Spinal cord (tissue), 10 donors: Measurements from ENCODE around the gene PPP1R9A. TPM values are rescaled to one million over a fixed set of nuclear protein-coding genes. Genes with fewer than 3 reads are reported as not detected.
A peak's percentile ranks its signal among the peaks of the same experiment; 100 is the strongest.

Experiments used
- DNase-seq, 6 donors: peaks; one replicate each; pipeline versions ENCODE4 v3.0.0 to v3.0.0-alpha.2; 2013 to 2015; ENCODE audit warnings: low spot score in 6 of 6, low read depth in 4 of 6
- H3K27ac ChIP-seq: one replicate; pipeline ENCODE4 v1.5.1; 2013; ENCODE audit warnings: low read depth, low read length, control low read depth
- H3K27me3 ChIP-seq: one replicate; pipeline ENCODE4 v1.6.1; 2013; ENCODE audit warnings: low read length; ENCODE audit not compliant: control insufficient read depth, insufficient read depth
- H3K36me3 ChIP-seq: one replicate; pipeline ENCODE4 v1.6.1; 2013; ENCODE audit warnings: low read length; ENCODE audit not compliant: control insufficient read depth, insufficient read depth
- H3K4me1 ChIP-seq: one replicate; pipeline ENCODE4 v1.6.1; 2013; ENCODE audit warnings: low read length; ENCODE audit not compliant: control insufficient read depth, insufficient read depth
- H3K4me3 ChIP-seq: one replicate; pipeline ENCODE4 v1.5.1; 2013; ENCODE audit warnings: low read depth, low read length, control low read depth
- H3K9me3 ChIP-seq: one replicate; pipeline ENCODE4 v1.6.1; 2013; ENCODE audit warnings: low read length; ENCODE audit not compliant: control insufficient read depth, insufficient read depth
- WGBS: methylation state at CpG from one replicate; pipeline ENCODE4 v1.1.5; 2013; ENCODE audit warnings: missing lambda C conversion rate; ENCODE audit not compliant: insufficient coverage; 5-methylcytosine and 5-hydroxymethylcytosine counted together
- polyA plus RNA-seq, 2 donors: library from polyadenylated mRNA; unstranded; fragments of 120-200 nt; gene quantifications; one replicate each; pipeline ENCODE4 v1.2.1, GENCODE V29; 2013; ENCODE audit not compliant: insufficient read length in 2 of 2
- small RNA-seq: library from RNA; depleted of rRNA; stranded (forward); fragments of <200 nt; gene quantifications from one replicate; pipeline ENCODE3, GENCODE V24; 2014; ENCODE audit warnings: low replicate concordance
- total RNA-seq, 2 donors: library from RNA; depleted of rRNA in 1 of 2; stranded (reverse); fragments of 120-200 nt in 1 of 2; fragments of >200 nt in 1 of 2; gene quantifications; one replicate each; pipeline versions ENCODE4 v1.2.3 to v1.2.4, GENCODE V29; 2013 to 2014
- donor health status: healthy.

The PPP1R9A gene
- total and polyA plus RNA-seq, 4 donors = 23.4 to 69.9 (median 38.0) TPM

- no peak for DNase-seq
- 100% methylated on average over 3 of the region's 3 CpGs for WGBS
Observed at GRCh38 chr7:95338832-95339231, 431.4 kb downstream of the PPP1R9A start.

GRCh38 chr7:95340491-95340890 is 433.1 kb downstream of the PPP1R9A start:
- 100% methylated on average over 1 of the region's 2 CpGs for WGBS
- H3K36me3 ChIP-seq = no peaks in the 10 kb centered on the region

More at GRCh38 chr7:95338832-95339231, 431.4 kb downstream of the PPP1R9A start:
- H3K4me1 ChIP-seq = no peaks in the 10 kb centered on the region
- H3K9me3 ChIP-seq = peaks cover under 1% of the 10 kb centered on the region
- H3K27ac ChIP-seq = no peak overlapping the region
- no peaks in the 10 kb centered on the region for H3K27me3 ChIP-seq
- no peak overlapping the region for H3K4me3 ChIP-seq
- H3K36me3 ChIP-seq = no peaks in the 10 kb centered on the region

GRCh38 chr7:95342029-95342428 is 434.6 kb downstream of the PPP1R9A start:
- Histone ChIP-seq H3K27ac (no peak overlapping the region), H3K36me3 (no peaks in the 10 kb centered on the region), H3K9me3 (no peaks in the 10 kb centered on the region), H3K27me3 (no peaks in the 10 kb centered on the region), H3K4me1 (no peaks in the 10 kb centered on the region), H3K4me3 (no peak overlapping the region)
- DNase-seq = no peak
- WGBS = 87% methylated on average over 3 of the region's 3 CpGs

More at GRCh38 chr7:95340491-95340890, 433.1 kb downstream of the PPP1R9A start:
- Histone ChIP-seq H3K4me1 (no peaks in the 10 kb centered on the region), H3K4me3 (no peak overlapping the region), H3K9me3 (no peaks in the 10 kb centered on the region), H3K27ac (no peak overlapping the region), H3K27me3 (no peaks in the 10 kb centered on the region)
- DNase-seq = no peak

GRCh38 chr7:95342642-95343307 is 435.4 kb downstream of the PPP1R9A start:
- Histone ChIP-seq H3K36me3 (no peaks in the 10 kb centered on the region), H3K27ac (no peak overlapping the region), H3K27me3 (no peaks in the 10 kb centered on the region), H3K9me3 (no peaks in the 10 kb centered on the region), H3K4me1 (no peaks in the 10 kb centered on the region), H3K4me3 (no peak overlapping the region)
- 56% methylated on average over 4 of the region's 4 CpGs for WGBS
- peak in 2 of 6 donors; percentile 11 to 43 for DNase-seq

Small RNA genes lying within 50 kb of the gene (small RNA-seq; reads per million reads assigned to genes)
- gene AC002429.1 (not detected), gene HINT1P2 (not detected), gene RNU4-16P (not detected)
